ENCODE data around the gene PLAA.
"Not testable (repeated sequence)": the region's sequence is repeated elsewhere in the genome, so short reads cannot be mapped to it uniquely, and the experiment has no call there.

The PLAA gene

GRCh38 chr9:26928902-26929495 lies 18.0 kb downstream of the PLAA start:
- DNase-seq = no peak

- no peak for DNase-seq
Observed at GRCh38 chr9:26925609-26926008, 21.4 kb downstream of the PLAA start.

- no peak for DNase-seq
Observed at GRCh38 chr9:26919698-26920097, 27.3 kb downstream of the PLAA start.

DNA sequence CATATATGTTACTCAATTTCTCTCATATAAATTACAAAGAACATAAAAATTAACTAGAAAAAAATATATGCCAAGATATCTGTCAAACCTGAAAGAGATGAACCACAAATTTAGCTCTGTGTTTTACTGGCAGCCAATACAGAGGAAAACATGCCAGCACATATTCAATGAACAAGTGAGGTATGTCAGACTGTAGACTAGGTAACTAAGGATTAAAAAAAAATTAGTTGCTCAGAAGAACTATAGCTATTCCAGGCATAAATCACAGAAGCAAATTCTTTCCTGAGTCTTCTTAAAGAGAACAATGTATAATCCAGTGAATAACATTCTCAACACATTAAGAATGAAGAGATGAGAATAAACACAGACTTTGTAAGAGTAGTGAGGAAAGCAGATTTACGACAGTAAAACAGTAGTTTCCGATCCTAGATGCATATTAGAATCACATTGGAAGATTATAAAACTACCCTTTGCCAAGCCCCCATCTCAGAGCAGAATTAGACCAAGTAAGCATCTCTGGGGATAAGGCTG lies 33.8 kb downstream of the PLAA start:
- DNase-seq = no peak

- no peak for DNase-seq
Observed at GRCh38 chr9:26904671-26905070, 42.4 kb downstream of the PLAA start.

- DNase-seq = no peak
Observed at GRCh38 chr9:26904070-26904469, 43.0 kb downstream of the PLAA start.

DNA sequence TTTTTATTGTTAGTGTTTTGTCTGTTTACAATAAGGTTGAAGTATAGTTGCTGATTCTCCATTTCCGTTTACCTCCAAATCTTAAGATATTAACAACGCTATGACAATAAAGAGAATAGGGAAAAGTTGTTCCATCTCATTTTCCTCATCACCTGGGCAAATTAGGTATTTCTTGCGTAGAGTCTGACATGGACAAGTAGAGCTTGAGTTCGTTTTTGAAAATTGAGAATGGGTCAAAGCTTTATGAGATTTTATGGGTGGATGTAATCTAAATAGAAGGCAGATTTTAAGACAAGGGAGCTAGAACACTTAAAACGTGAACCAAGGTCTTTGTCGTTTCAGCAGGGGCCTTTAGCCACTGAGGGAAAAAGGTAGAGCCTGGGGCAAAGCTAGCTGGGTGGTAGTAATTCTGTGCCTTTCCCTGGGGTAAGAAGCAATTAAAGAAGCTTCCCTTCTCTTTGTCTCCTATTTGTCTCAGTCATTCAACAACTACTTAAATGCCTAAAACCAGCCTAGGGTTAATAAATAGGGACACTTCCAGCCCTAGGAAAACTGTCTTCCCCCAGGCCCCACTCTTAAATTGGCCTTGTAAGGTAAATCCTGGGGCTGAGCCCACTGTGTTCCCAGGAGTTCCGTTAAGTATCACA lies 53.9 kb downstream of the PLAA start:
- no peak for DNase-seq

GRCh38 chr9:26892251-26893029 lies 54.6 kb downstream of the PLAA start, which contains the start of gene CAAP1:
Gene CAAP1 (minus strand): TSS chr9:26892802. CDS start chr9:26892715, 87 bp downstream.
- peak; percentile 93 to 95 for DNase-seq

GRCh38 chr9:26891726-26892125 lies 55.3 kb downstream of the PLAA start:
- DNase-seq = no peak

DNA sequence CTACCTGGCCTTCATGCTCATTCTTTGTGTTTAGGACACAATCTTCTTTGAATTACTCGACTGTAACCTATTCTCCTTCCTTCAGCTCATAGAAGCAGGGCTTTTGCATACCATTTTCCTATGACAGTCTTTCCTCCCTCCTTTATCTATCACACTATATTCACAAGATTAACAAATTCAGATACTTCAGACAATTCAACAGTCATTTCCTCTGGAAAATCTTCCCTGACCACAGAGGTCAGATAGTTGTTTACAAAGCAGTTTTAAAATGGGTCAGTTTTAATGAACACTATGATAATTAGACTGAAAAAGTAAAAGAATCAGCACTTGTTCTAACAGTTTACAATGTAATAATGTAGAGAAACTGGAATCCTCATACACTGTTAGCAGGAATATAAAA lies 58.8 kb downstream of the PLAA start:
- DNase-seq = no peak

GRCh38 chr9:26882154-26882553 lies 64.9 kb downstream of the PLAA start:
- no peak for DNase-seq

GRCh38 chr9:26880262-26880661 lies 66.8 kb downstream of the PLAA start:
- no peak for DNase-seq

DNA sequence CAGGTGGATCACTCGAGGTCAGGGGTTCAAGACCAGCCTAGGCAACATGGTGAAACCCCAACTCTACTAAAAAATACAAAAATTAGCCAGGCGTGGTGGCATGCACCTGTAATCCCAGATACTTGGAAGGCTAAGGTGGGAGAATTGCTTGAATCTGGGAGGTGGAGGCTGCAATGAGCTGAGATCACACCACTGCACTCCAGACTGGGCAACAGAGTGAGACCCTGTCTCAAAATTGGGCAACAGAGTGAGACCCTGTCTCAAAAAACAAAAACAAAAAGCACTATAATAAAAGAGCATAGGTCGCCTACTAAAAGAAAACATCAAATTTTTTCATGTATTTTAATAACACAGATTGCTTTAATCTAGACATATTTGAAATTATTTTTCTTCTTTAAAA lies 71.9 kb downstream of the PLAA start:
- DNase-seq = not testable (repeated sequence)

GRCh38 chr9:26870292-26870691 lies 76.8 kb downstream of the PLAA start:
- no peak for DNase-seq

GRCh38 chr9:26863074-26863473 lies 84.0 kb downstream of the PLAA start:
- no peak for DNase-seq

GRCh38 chr9:26856413-26857032 lies 90.5 kb downstream of the PLAA start:
- DNase-seq = peak in 1 of 2 experiments; percentile 7
